Endothelial cell of umbilical vein (primary cell): ENCODE data around the gene RENBP. TPM values are rescaled to one million over a fixed set of nuclear protein-coding genes. Genes with fewer than 3 reads are reported as not detected.

ENCODE experiments used
- BruUV-seq: library from RNA; stranded (reverse); fragments of 400-500 nt; replicated peaks from 2 replicates; lab custom pipeline; 2021; lab: Mats Ljungman, UMichigan
- CTCF ChIA-PET: fragments of 300-600, 350-600 bp; sonication (Branson Sonifier 250); formaldehyde crosslinking; loops from one replicate; lab custom pipeline; 2021; ENCODE audit warnings: antibody characterized with exemption, inconsistent platforms; lab: Charles Lee
- POLR2A ChIA-PET: fragments of 300-600, 350-600 bp; sonication (Branson Sonifier 250); formaldehyde crosslinking; loops from one replicate; lab custom pipeline; 2021; ENCODE audit warnings: antibody characterized with exemption, inconsistent platforms; lab: Charles Lee
- DNase-seq: peaks from one replicate; pipeline ENCODE4 v3.0.0-alpha.2; 2011; ENCODE audit warnings: low read depth, low spot score
- FAIRE-seq: peaks from 2 replicates; lab custom pipeline; 2011; peaks lifted over from hg19 to GRCh38; lab: Jason Lieb, UNC
- H2AFZ ChIP-seq: 2 replicates; pipeline ENCODE4 v1.6.0; 2012; ENCODE audit warnings: low read depth, low read length, control low read depth, inconsistent platforms
- H3K27ac ChIP-seq: 2 replicates; pipeline ENCODE4 v1.5.1; 2011; ENCODE audit warnings: low read depth, mild to moderate bottlenecking, control low read depth, low read length, moderate library complexity; ENCODE audit not compliant: insufficient read depth
- H3K27me3 ChIP-seq, 2 experiments: 2 replicates each; pipeline versions ENCODE4 v1.6.0 to v1.6.1; 2011; ENCODE audit warnings: low read length in 2 of 2, mixed read lengths in 1 of 2; ENCODE audit not compliant: control insufficient read depth in 2 of 2, insufficient read depth in 2 of 2
- H3K36me3 ChIP-seq, 2 experiments: 2 replicates in 1 of 2; 3 replicates in 1 of 2; pipeline ENCODE4 v1.5.1; 2011; ENCODE audit warnings: low read length in 2 of 2, mild to moderate bottlenecking in 1 of 2, moderate library complexity in 1 of 2; ENCODE audit not compliant: control insufficient read depth in 2 of 2, insufficient read depth in 2 of 2; ENCODE audit errors: extremely low read depth in 1 of 2
- H3K4me1 ChIP-seq: 3 replicates; pipeline ENCODE4 v1.5.1; 2011; ENCODE audit warnings: mild to moderate bottlenecking, low read length; ENCODE audit not compliant: control insufficient read depth, insufficient read depth; ENCODE audit errors: extremely low read depth
- H3K4me2 ChIP-seq: 2 replicates; pipeline ENCODE4 v1.6.1; 2011; ENCODE audit warnings: low read length, control low read depth, mixed read lengths; ENCODE audit not compliant: insufficient read depth
- H3K4me3 ChIP-seq, 3 experiments: fragments of 200-600 bp in 1 of 3; sonication (generic), shearing (Covaris generic) in 1 of 3; replicated peaks in 1 of 3; 2 replicates each; pipeline ENCODE4 v1.5.1; 2011 to 2016; ENCODE audit warnings: control low read depth in 3 of 3, low read length in 3 of 3, mild to moderate bottlenecking in 2 of 3, inconsistent platforms in 1 of 3, low read depth in 1 of 3, moderate library complexity in 1 of 3; ENCODE audit not compliant: insufficient read depth in 1 of 3
- H3K79me2 ChIP-seq: 2 replicates; pipeline ENCODE4 v1.6.0; 2012; ENCODE audit warnings: low read length, inconsistent platforms; ENCODE audit not compliant: control insufficient read depth, insufficient read depth
- H3K9ac ChIP-seq: replicated peaks from 2 replicates; pipeline ENCODE3; 2011; ENCODE audit warnings: low read length, control low read depth; ENCODE audit not compliant: insufficient read depth; ENCODE audit errors: extremely low read depth
- H3K9me1 ChIP-seq: replicated peaks from 3 replicates; pipeline ENCODE4 v1.6.0; 2011; ENCODE audit warnings: mild to moderate bottlenecking, low read length; ENCODE audit not compliant: control insufficient read depth, insufficient read depth; ENCODE audit errors: extremely low read depth
- H3K9me3 ChIP-seq: replicated peaks from 2 replicates; pipeline ENCODE4 v1.5.1; 2012; ENCODE audit warnings: low read length, inconsistent platforms; ENCODE audit not compliant: control insufficient read depth, insufficient read depth
- H4K20me1 ChIP-seq: replicated peaks from 2 replicates; pipeline ENCODE3; 2011; ENCODE audit warnings: mild to moderate bottlenecking, low read length; ENCODE audit not compliant: control insufficient read depth, insufficient read depth; ENCODE audit errors: extremely low read depth
- EZH2 ChIP-seq: IDR thresholded peaks from 2 replicates; pipeline ENCODE4 v1.6.1; 2012; ENCODE audit warnings: borderline replicate concordance, low read depth, mild to moderate bottlenecking, moderate library complexity, low read length, inconsistent platforms; ENCODE audit not compliant: severe bottlenecking
- FOS ChIP-seq: IDR thresholded peaks from 2 replicates; pipeline ENCODE4 v1.6.1; 2011; ENCODE audit warnings: mild to moderate bottlenecking, low read length, moderate library complexity, borderline replicate concordance; ENCODE audit not compliant: insufficient read depth
- GATA2 ChIP-seq: IDR thresholded peaks from 2 replicates; pipeline ENCODE4 v1.7.0; 2011; ENCODE audit warnings: low read depth, mild to moderate bottlenecking, moderate library complexity, mixed read lengths, low read length; ENCODE audit not compliant: insufficient read length, insufficient read depth
- JUN ChIP-seq: IDR thresholded peaks from 2 replicates; pipeline ENCODE4 v1.6.1; 2011; ENCODE audit warnings: borderline replicate concordance, low read depth; ENCODE audit not compliant: insufficient read length, insufficient read depth
- MAX ChIP-seq: IDR thresholded peaks from 2 replicates; pipeline ENCODE4 v1.6.1; 2011; ENCODE audit not compliant: insufficient read depth, insufficient read length
- MYC ChIP-seq: IDR thresholded peaks from one replicate; pipeline ENCODE4 v1.6.1; 2011; ENCODE audit warnings: mild to moderate bottlenecking, low read depth, low read length
- POLR2A ChIP-seq: IDR thresholded peaks from 2 replicates; pipeline ENCODE4 v1.6.1; 2012; ENCODE audit warnings: low read depth, mild to moderate bottlenecking, control low read depth, low read length
- POLR2AphosphoS5 ChIP-seq: IDR thresholded peaks from 2 replicates; pipeline ENCODE4 v1.6.1; 2012; ENCODE audit warnings: low read depth, mild to moderate bottlenecking, control low read depth, low read length, moderate library complexity; ENCODE audit not compliant: insufficient read depth
- dilution Hi-C: fragments of 300-500 bp; cut with MboI; formaldehyde crosslinking; loops from one replicate; pipeline ENCODE4 v1.15.0; 2019; ENCODE audit warnings: low sequenced_read_pairs; ENCODE audit not compliant: extremely low pct_ligation_motif_present
- intact Hi-C: fragments of 100-400 bp; cut with micrococcal nuclease; formaldehyde crosslinking; loops from one replicate; pipeline ENCODE4 v1.10.0; 2022
- polyA plus RNA-seq, 4 experiments: library from polyadenylated mRNA; depleted of rRNA in 3 of 4; stranded (reverse) in 3 of 4; unstranded in 1 of 4; fragments of >200 nt; gene quantifications; 2 replicates each; pipeline versions ENCODE4 v1.2.1 to v1.2.3, GENCODE V29; 2011 to 2012; ENCODE audit warnings: missing spikeins in 1 of 4
- total RNA-seq: library from RNA; stranded (reverse); gene quantifications from 2 replicates; pipeline ENCODE4 v1.2.3, GENCODE V29; 2021
- TF ChIP-seq, protein P1 (sequence below), 2 donors: IDR thresholded peaks; 1 replicate in 1 of 2; 2 replicates in 1 of 2; pipeline ENCODE4 v1.5.1; 2011; ENCODE audit warnings: low read length in 2 of 2, mild to moderate bottlenecking in 2 of 2, moderate library complexity in 2 of 2, control low read depth in 1 of 2, inconsistent platforms in 1 of 2, low read depth in 1 of 2; ENCODE audit not compliant: insufficient read depth in 1 of 2; ENCODE audit errors: extremely low read depth in 1 of 2

The RENBP gene
- total and polyA plus RNA-seq, 2 donors (not counting 3 experiments of a cell fraction or from before 2014, with no cell fraction given): 8.0 to 16.0 TPM

DNA sequence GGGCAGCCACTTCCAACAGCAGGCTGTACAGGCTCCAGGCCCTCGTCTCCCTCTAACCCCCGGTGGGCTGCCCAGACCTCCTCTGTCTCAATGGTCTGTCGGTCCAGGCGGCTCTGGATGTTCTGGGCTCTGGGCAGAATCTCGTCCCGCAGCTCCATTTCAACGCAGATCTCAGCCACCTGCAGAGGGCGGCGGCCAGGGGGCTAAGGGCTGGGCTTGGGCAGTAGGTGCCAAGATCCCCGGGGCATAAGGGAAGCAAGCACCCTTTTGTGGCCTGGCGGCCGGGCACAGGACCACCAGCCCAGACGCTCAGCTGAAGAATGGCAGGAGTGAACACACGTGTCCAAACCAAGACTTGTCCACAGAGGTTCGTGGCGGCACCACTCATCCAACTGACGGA is 30.7 kb downstream of the RENBP start:
- Histone ChIP-seq H3K4me2 (no peak overlapping the region), H3K27me3 (no peaks in the 10 kb centered on the region), H3K9ac (no peak overlapping the region), H3K36me3 (no peaks in the 10 kb centered on the region), H3K4me1 (no peaks in the 10 kb centered on the region), H2AFZ (no peak overlapping the region), H4K20me1 (no peaks in the 10 kb centered on the region), H3K9me3 (no peaks in the 10 kb centered on the region), H3K79me2 (no peaks in the 10 kb centered on the region), H3K4me3 (no peak overlapping the region), H3K27ac (no peak overlapping the region), H3K9me1 (no peaks in the 10 kb centered on the region)
- dilution Hi-C loops: no loop called here
- no peak for TF ChIP-seq GATA2
- no peak for TF ChIP-seq JUN
- no peak for TF ChIP-seq MYC
- no peak for TF ChIP-seq EZH2
- POLR2A ChIA-PET: no interaction called here
- CTCF ChIA-PET: no interaction called here
- BruUV-seq: no TSS peak
- intact Hi-C loops: no loop called here
- no peak for FAIRE-seq
- DNase-seq: no peak

- Histone ChIP-seq H3K9me3 (no peaks in the 10 kb centered on the region), H3K27me3 (no peaks in the 10 kb centered on the region), H3K4me1 (no peaks in the 10 kb centered on the region), H3K9ac (no peak overlapping the region), H3K4me2 (no peak overlapping the region), H3K36me3 (no peaks in the 10 kb centered on the region), H3K4me3 (no peak overlapping the region), H3K27ac (no peak overlapping the region), H3K9me1 (no peaks in the 10 kb centered on the region), H2AFZ (no peak overlapping the region), H4K20me1 (no peaks in the 10 kb centered on the region), H3K79me2 (no peaks in the 10 kb centered on the region)
- dilution Hi-C loops (no loop called here), intact Hi-C loops (no loop called here)
- no TSS peak for BruUV-seq
- POLR2A ChIA-PET: no interaction called here
- FAIRE-seq: no peak
- no peak for DNase-seq
- CTCF ChIA-PET: no interaction called here
- TF ChIP-seq EZH2: no peak
- TF ChIP-seq JUN: no peak
- TF ChIP-seq FOS: no peak
- no peak for TF ChIP-seq MAX
- no peak for TF ChIP-seq GATA2
- TF ChIP-seq, protein P1, sequence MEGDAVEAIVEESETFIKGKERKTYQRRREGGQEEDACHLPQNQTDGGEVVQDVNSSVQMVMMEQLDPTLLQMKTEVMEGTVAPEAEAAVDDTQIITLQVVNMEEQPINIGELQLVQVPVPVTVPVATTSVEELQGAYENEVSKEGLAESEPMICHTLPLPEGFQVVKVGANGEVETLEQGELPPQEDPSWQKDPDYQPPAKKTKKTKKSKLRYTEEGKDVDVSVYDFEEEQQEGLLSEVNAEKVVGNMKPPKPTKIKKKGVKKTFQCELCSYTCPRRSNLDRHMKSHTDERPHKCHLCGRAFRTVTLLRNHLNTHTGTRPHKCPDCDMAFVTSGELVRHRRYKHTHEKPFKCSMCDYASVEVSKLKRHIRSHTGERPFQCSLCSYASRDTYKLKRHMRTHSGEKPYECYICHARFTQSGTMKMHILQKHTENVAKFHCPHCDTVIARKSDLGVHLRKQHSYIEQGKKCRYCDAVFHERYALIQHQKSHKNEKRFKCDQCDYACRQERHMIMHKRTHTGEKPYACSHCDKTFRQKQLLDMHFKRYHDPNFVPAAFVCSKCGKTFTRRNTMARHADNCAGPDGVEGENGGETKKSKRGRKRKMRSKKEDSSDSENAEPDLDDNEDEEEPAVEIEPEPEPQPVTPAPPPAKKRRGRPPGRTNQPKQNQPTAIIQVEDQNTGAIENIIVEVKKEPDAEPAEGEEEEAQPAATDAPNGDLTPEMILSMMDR (IDR thresholded peaks at IDR 0.05; ENCODE audit: extremely low read depth in 1 of 2, insufficient read depth in 1 of 2, low read depth in 1 of 2, low read length in 2 of 2): no peak
- no peak for TF ChIP-seq MYC
- TF ChIP-seq POLR2AphosphoS5: no peak
- no peak for TF ChIP-seq POLR2A
These were observed 31.2 kb downstream of the RENBP start for GRCh38 chrX:153913211-153913610.
